HCT116 (cell line): ENCODE data around the gene EXD3. TPM values are rescaled to one million over a fixed set of nuclear protein-coding genes. Genes with fewer than 3 reads are reported as not detected.

ENCODE experiments used
- ATAC-seq: fragments of 200-7000 bp; cut with Tn5 transposase; 2 replicates; pipeline ENCODE4 v1.9.1; 2020; ENCODE audit warnings: mild to moderate bottlenecking, moderate library complexity
- BruUV-seq: library from RNA; stranded (reverse); fragments of 400-500 nt; replicated peaks from 2 replicates; lab custom pipeline; 2021; lab: Mats Ljungman, UMichigan
- CTCF ChIA-PET: fragments of 300-600 bp; sonication (Branson Sonifier 250); formaldehyde crosslinking; loops from one replicate; lab custom pipeline; 2021; ENCODE audit warnings: antibody characterized with exemption; lab: Charles Lee
- POLR2A ChIA-PET: fragments of 300-600, 350-600 bp; sonication (Branson Sonifier 250); formaldehyde crosslinking; loops from one replicate; lab custom pipeline; 2021; ENCODE audit warnings: antibody characterized with exemption; lab: Charles Lee
- RAD21 ChIA-PET, 2 experiments: fragments of 300-600 bp; sonication (Branson Sonifier 250); formaldehyde crosslinking; loops; one replicate each; lab custom pipeline; 2023; ENCODE audit warnings: low total read pairs in 2 of 2; ENCODE audit not compliant: uncharacterized antibody in 2 of 2, unreplicated experiment in 2 of 2, low non-redundant PET in 1 of 2; lab: Charles Lee
- DNase-seq: peaks from one replicate; pipeline ENCODE4 v3.0.0-alpha.2; 2010; ENCODE audit warnings: low read depth, low spot score
- H2AFZ ChIP-seq: fragments of 200-600 bp; shearing (Covaris generic), sonication (generic); 2 replicates; pipeline ENCODE4 v1.6.1; 2017; ENCODE audit warnings: low read depth, mixed run types, mixed read lengths, antibody characterized with exemption, low read length; ENCODE audit not compliant: poor library complexity, severe bottlenecking
- H3K27ac ChIP-seq: 2 replicates; pipeline ENCODE4 v1.5.1; 2012; ENCODE audit warnings: low read depth, low read length
- H3K27me3 ChIP-seq: fragments of 200-600 bp; sonication (generic); 2 replicates; pipeline ENCODE4 v1.6.1; 2016; ENCODE audit warnings: mixed run types, low read length, mixed read lengths; ENCODE audit not compliant: insufficient read depth
- H3K36me3 ChIP-seq, 2 experiments: fragments of 200-500 bp in 1 of 2; fragments of 200-600 bp in 1 of 2; sonication (Bioruptor generic) in 1 of 2; sonication (generic) in 1 of 2; 2 replicates each; pipeline versions ENCODE4 v1.5.1 to v1.6.1; 2014 to 2016; ENCODE audit warnings: low read length in 2 of 2, inconsistent platforms in 1 of 2, mixed read lengths in 1 of 2, mixed run types in 1 of 2; ENCODE audit not compliant: insufficient read depth in 2 of 2, control insufficient read depth in 1 of 2
- H3K4me1 ChIP-seq, 2 experiments: fragments of 200-600 bp in 1 of 2; sonication (generic) in 1 of 2; 2 replicates each; pipeline versions ENCODE4 v1.5.1 to v1.6.1; 2012 to 2017; ENCODE audit warnings: low read length in 2 of 2, inconsistent platforms in 1 of 2, mild to moderate bottlenecking in 1 of 2, mixed read lengths in 1 of 2, mixed run types in 1 of 2, moderate library complexity in 1 of 2; ENCODE audit not compliant: insufficient read depth in 2 of 2, control insufficient read depth in 1 of 2
- H3K4me2 ChIP-seq: fragments of 200-600 bp; sonication (generic); 2 replicates; pipeline ENCODE4 v1.6.1; 2017; ENCODE audit warnings: mixed run types, low read length, mixed read lengths
- H3K4me3 ChIP-seq, 2 experiments: fragments of 200-600 bp in 1 of 2; sonication (generic) in 1 of 2; replicated peaks in 1 of 2; 2 replicates each; pipeline ENCODE4 v1.5.1; 2011 to 2016; ENCODE audit warnings: low read length in 2 of 2, control low read depth in 1 of 2, low read depth in 1 of 2, mild to moderate bottlenecking in 1 of 2, mixed read lengths in 1 of 2, mixed run types in 1 of 2
- H3K79me2 ChIP-seq: fragments of 200-600 bp; sonication (generic); 2 replicates; pipeline ENCODE4 v1.6.1; 2017; ENCODE audit warnings: mild to moderate bottlenecking, mixed run types, low read length, moderate library complexity, mixed read lengths; ENCODE audit not compliant: insufficient read depth
- H3K9ac ChIP-seq: fragments of 200-600 bp; sonication (generic); 2 replicates; pipeline ENCODE4 v1.6.1; 2016; ENCODE audit warnings: low read length, mixed read lengths
- H3K9me2 ChIP-seq: fragments of 200-600 bp; sonication (generic), shearing (Covaris generic); 2 replicates; pipeline ENCODE4 v1.6.1; 2017; ENCODE audit warnings: mixed run types, mild to moderate bottlenecking, moderate library complexity; ENCODE audit not compliant: insufficient read depth
- H3K9me3 ChIP-seq, 2 experiments: fragments of 200-500 bp in 1 of 2; fragments of 200-600 bp in 1 of 2; sonication (Bioruptor generic) in 1 of 2; sonication (generic) in 1 of 2; 2 replicates each; pipeline ENCODE4 v1.6.1; 2014 to 2017; ENCODE audit warnings: low read length in 2 of 2, mixed read lengths in 2 of 2, inconsistent platforms in 1 of 2, low read depth in 1 of 2, mild to moderate bottlenecking in 1 of 2, mixed run types in 1 of 2, moderate library complexity in 1 of 2; ENCODE audit not compliant: control insufficient read depth in 1 of 2, insufficient read depth in 1 of 2
- H4K20me1 ChIP-seq: fragments of 200-600 bp; sonication (generic), shearing (Covaris generic); 2 replicates; pipeline ENCODE4 v1.6.1; 2017; ENCODE audit warnings: mixed run types, mild to moderate bottlenecking, moderate library complexity; ENCODE audit not compliant: insufficient read depth
- CBX3 ChIP-seq: IDR thresholded peaks from 2 replicates; pipeline ENCODE4 v1.6.1; 2012; ENCODE audit warnings: low read depth
- EGR1 ChIP-seq: IDR thresholded peaks from 2 replicates; pipeline ENCODE4 v1.6.1; 2012; ENCODE audit warnings: low read depth
- ELF1 ChIP-seq: IDR thresholded peaks from 2 replicates; pipeline ENCODE4 v1.6.1; 2012; ENCODE audit warnings: low read depth, borderline replicate concordance
- EZH2 ChIP-seq: fragments of 200-600 bp; sonication (generic); IDR thresholded peaks from 2 replicates; pipeline ENCODE4 v1.6.1; 2017; ENCODE audit warnings: antibody characterized with exemption, mixed run types
- POLR2A ChIP-seq: IDR thresholded peaks from 2 replicates; pipeline ENCODE4 v1.7.0; 2011; ENCODE audit warnings: borderline replicate concordance; ENCODE audit not compliant: insufficient read depth, insufficient read length; ENCODE audit errors: extremely low read depth
- RAD21 ChIP-seq: IDR thresholded peaks from 2 replicates; pipeline ENCODE4 v1.6.1; 2012; ENCODE audit warnings: low read depth, mild to moderate bottlenecking
- REST ChIP-seq: IDR thresholded peaks from 2 replicates; pipeline ENCODE4 v1.6.1; 2012; ENCODE audit warnings: low read depth
- SIN3A ChIP-seq: IDR thresholded peaks from 2 replicates; pipeline ENCODE4 v1.6.1; 2012; ENCODE audit warnings: low read depth
- TCF7L2 ChIP-seq: IDR thresholded peaks from 2 replicates; pipeline ENCODE4 v1.7.0; 2011; ENCODE audit warnings: borderline replicate concordance, inconsistent platforms; ENCODE audit not compliant: insufficient read depth, insufficient read length; ENCODE audit errors: extremely low read depth
- ZFX ChIP-seq: fragments of 450-650 bp; IDR thresholded peaks from 2 replicates; pipeline ENCODE4 v1.6.1; 2017
- intact Hi-C: fragments of 100-400 bp; cut with micrococcal nuclease; formaldehyde crosslinking; loops from 2 replicates; pipeline ENCODE4 v1.10.0; 2022
- total RNA-seq: library from RNA; stranded (reverse); gene quantifications from one replicate; pipeline ENCODE4 v1.2.1, GENCODE V29; 2021; ENCODE audit not compliant: unreplicated experiment
- TF ChIP-seq, protein P1 (sequence below): IDR thresholded peaks from 2 replicates; pipeline ENCODE4 v1.6.1; 2012

Gene EXD3
- total RNA-seq, 1 experiment from 2014 or later = 25.4 TPM

DNA sequence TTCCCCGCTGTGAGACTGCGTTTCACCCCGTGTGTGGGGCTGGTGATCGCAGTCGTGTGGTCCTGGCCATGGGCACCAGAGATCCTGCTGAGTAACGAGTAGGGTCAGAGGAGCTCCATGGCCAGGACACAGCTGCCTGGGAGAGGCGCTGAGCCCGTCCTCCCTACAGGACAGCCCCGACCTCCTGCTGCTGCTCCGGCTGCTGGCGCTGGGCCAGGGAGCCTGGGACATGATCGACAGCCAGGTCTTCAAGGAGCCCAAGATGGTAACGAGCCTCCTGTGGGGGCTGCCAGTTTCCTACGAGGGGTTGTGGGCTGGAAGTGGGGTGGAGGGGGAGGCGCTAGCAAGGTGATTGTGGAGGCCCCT lies 156.8 kb downstream of the EXD3 start:
- no peak overlapping the region for H3K27ac ChIP-seq
- no peaks in the 10 kb centered on the region for H3K9me3 ChIP-seq
- TF ChIP-seq REST (no peak), EGR1 (no peak), SIN3A (no peak), EZH2 (no peak), POLR2A (no peak), ZFX (no peak), ELF1 (no peak), RAD21 (no peak), TCF7L2 (no peak), CBX3 (no peak)
- TF ChIP-seq, protein P1, sequence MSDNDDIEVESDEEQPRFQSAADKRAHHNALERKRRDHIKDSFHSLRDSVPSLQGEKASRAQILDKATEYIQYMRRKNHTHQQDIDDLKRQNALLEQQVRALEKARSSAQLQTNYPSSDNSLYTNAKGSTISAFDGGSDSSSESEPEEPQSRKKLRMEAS = no peak
- peaks cover 12 to 29% of the 10 kb centered on the region in 2 experiments; a peak in 3 of 4 replicates for H3K36me3 ChIP-seq
- no peak overlapping the region for H3K9ac ChIP-seq
- no peak overlapping the region for H3K4me2 ChIP-seq
- CTCF ChIA-PET = no interaction called here
- no peak for ATAC-seq
- POLR2A ChIA-PET = no interaction called here
- BruUV-seq = no TSS peak
- no peak overlapping the region for H3K4me3 ChIP-seq
- RAD21 ChIA-PET = no interaction called here
- DNase-seq = no peak
- H3K27me3 ChIP-seq = no peaks in the 10 kb centered on the region
- H3K79me2 ChIP-seq = peaks cover 6% of the 10 kb centered on the region; the same call in 1 of the 2 replicates
- no peaks in the 10 kb centered on the region for H3K4me1 ChIP-seq
- intact Hi-C loops = no loop called here
- no peaks in the 10 kb centered on the region for H4K20me1 ChIP-seq
- no peak overlapping the region for H2AFZ ChIP-seq
- H3K9me2 ChIP-seq = no peaks in the 10 kb centered on the region
